H1 (cell line): ENCODE measurements around the gene LRRC45. TPM values are rescaled to one million over a fixed set of nuclear protein-coding genes. Genes with fewer than 3 reads are reported as not detected.

Experiments
- ASH2L ChIP-seq: fragments of 200-600, 300-600 bp; sonication (generic); IDR thresholded peaks from one replicate; pipeline ENCODE4 v1.7.1; 2017; ENCODE audit warnings: low read length
- BCL11A ChIP-seq, 2 experiments: IDR thresholded peaks; one replicate each; pipeline ENCODE4 v1.6.1; 2011; ENCODE audit warnings: low read depth in 2 of 2, low read length in 2 of 2, mild to moderate bottlenecking in 2 of 2
- CBX5 ChIP-seq: fragments of 300-800, 300-1000 bp; sonication (generic); IDR thresholded peaks from 2 replicates; pipeline ENCODE4 v1.7.1; 2016; ENCODE audit warnings: antibody characterized with exemption, low read length, low read depth
- CHD2 ChIP-seq: IDR thresholded peaks from 2 replicates; pipeline ENCODE4 v1.6.1; 2012; ENCODE audit warnings: low read length, improper control_type of control experiment
- CTBP2 ChIP-seq: IDR thresholded peaks from 2 replicates; pipeline ENCODE4 v1.7.0; 2011; ENCODE audit warnings: borderline replicate concordance, mild to moderate bottlenecking, moderate library complexity, mixed read lengths, low read length; ENCODE audit not compliant: insufficient read depth, insufficient read length
- E2F6 ChIP-seq: IDR thresholded peaks from 2 replicates; pipeline ENCODE4 v1.6.1; 2012; ENCODE audit warnings: inconsistent platforms
- HDAC6 ChIP-seq: IDR thresholded peaks from one replicate; pipeline ENCODE4 v1.7.1; 2012; ENCODE audit warnings: low read depth, mild to moderate bottlenecking, inconsistent platforms, low read length, moderate library complexity
- KDM4A ChIP-seq: IDR thresholded peaks from one replicate; pipeline ENCODE4 v1.7.1; 2012; ENCODE audit warnings: low read depth, mild to moderate bottlenecking, moderate library complexity, low read length, inconsistent platforms; ENCODE audit not compliant: severe bottlenecking
- MAX ChIP-seq: IDR thresholded peaks from 2 replicates; pipeline ENCODE4 v1.6.1; 2012; ENCODE audit warnings: inconsistent platforms
- POU5F1 ChIP-seq: IDR thresholded peaks from 2 replicates; pipeline ENCODE4 v1.6.1; 2011; ENCODE audit warnings: low read depth, mild to moderate bottlenecking, low read length, moderate library complexity
- SAP30 ChIP-seq: fragments of 300-600 bp; sonication (generic); IDR thresholded peaks from 2 replicates; pipeline ENCODE4 v1.7.1; 2012; ENCODE audit warnings: low read length, moderate library complexity, mild to moderate bottlenecking, inconsistent platforms; ENCODE audit not compliant: insufficient read depth, insufficient replicate concordance
- SIN3A ChIP-seq, 2 experiments: IDR thresholded peaks in 1 of 2; conservative IDR thresholded peaks in 1 of 2; 2 replicates each; pipeline ENCODE4 v1.6.1; 2011 to 2012; ENCODE audit warnings: low read length in 2 of 2, improper control_type of control experiment in 1 of 2, low read depth in 1 of 2, mild to moderate bottlenecking in 1 of 2
- SIX5 ChIP-seq: IDR thresholded peaks from 2 replicates; pipeline ENCODE4 v1.6.1; 2011; ENCODE audit warnings: mild to moderate bottlenecking, low read depth, low read length
- SP1 ChIP-seq: IDR thresholded peaks from 2 replicates; pipeline ENCODE4 v1.6.1; 2011; ENCODE audit warnings: low read depth, low read length
- SRF ChIP-seq: IDR thresholded peaks from 2 replicates; pipeline ENCODE4 v1.6.1; 2011; ENCODE audit warnings: mild to moderate bottlenecking, low read depth, low read length, moderate library complexity
- SUZ12 ChIP-seq: fragments of 200-600 bp; sonication (generic); IDR thresholded peaks from 2 replicates; pipeline ENCODE4 v1.6.1; 2012; ENCODE audit warnings: mild to moderate bottlenecking, inconsistent platforms, low read length, moderate library complexity, mixed read lengths
- TAF1 ChIP-seq: IDR thresholded peaks from 2 replicates; pipeline ENCODE4 v1.6.1; 2011; ENCODE audit warnings: mild to moderate bottlenecking, low read depth, low read length
- TAF7 ChIP-seq: optimal IDR thresholded peaks from 2 replicates; pipeline ENCODE3; 2011; ENCODE audit warnings: low read depth, mild to moderate bottlenecking, inconsistent platforms, low read length, moderate library complexity, borderline replicate concordance
- TBP ChIP-seq: IDR thresholded peaks from 2 replicates; pipeline ENCODE4 v1.6.1; 2011; ENCODE audit warnings: low read depth, low read length, improper control_type of control experiment
- TCF12 ChIP-seq: IDR thresholded peaks from 2 replicates; pipeline ENCODE4 v1.6.1; 2011; ENCODE audit warnings: low read depth, mild to moderate bottlenecking, low read length
- TEAD4 ChIP-seq: IDR thresholded peaks from 2 replicates; pipeline ENCODE4 v1.6.1; 2012; ENCODE audit warnings: low read depth, low read length, inconsistent platforms, mixed read lengths
- USF2 ChIP-seq: IDR thresholded peaks from 2 replicates; pipeline ENCODE4 v1.6.1; 2011; ENCODE audit warnings: low read length, improper control_type of control experiment
- polyA plus RNA-seq, 7 experiments: library from polyadenylated mRNA; depleted of rRNA in 3 of 7; stranded (reverse) in 5 of 7; unstranded in 2 of 7; fragments of >200 nt in 5 of 7; fragments of 200-250 nt in 2 of 7; gene quantifications; 1 replicate in 5 of 7; 2 replicates in 1 of 7; 4 replicates in 1 of 7; pipeline versions ENCODE4 v1.2.1 to v1.2.3, GENCODE V29; 2011 to 2013; ENCODE audit warnings: missing spikeins in 2 of 7, mixed read lengths in 2 of 7
- total RNA-seq: library from RNA; stranded (reverse); fragmentation: NEBNext Ultra II Directional; extraction: Animal tissue kit (Norgen Biotek cat#: 25700); gene quantifications from 2 replicates; pipeline ENCODE4 v1.2.1, GENCODE V29; 2021

Gene LRRC45
- total and polyA plus RNA-seq, 2 of the 8 experiments (the other 6 are each of a cell fraction or from before 2014, with no cell fraction given) = 11.5 to 29.0 TPM

GRCh38 chr17:82051776-82052637 lies 28.9 kb downstream of the LRRC45 start, which contains the start of the genes GPS1 and RFNG (continued):
- TF ChIP-seq KDM4A = peak; percentile 38
- TF ChIP-seq SIN3A (conservative IDR thresholded peaks at IDR 0.05 in 1 of 2, IDR thresholded peaks at IDR 0.05 in 1 of 2; ENCODE audit: low read depth in 1 of 2, low read length in 2 of 2) = peak in 1 of 2 experiments; percentile 62; a peak in 2 of 4 replicates
- no peak for TF ChIP-seq TAF7
- TF ChIP-seq SIX5 = no peak
- TF ChIP-seq CTBP2 = no peak
- no peak for TF ChIP-seq USF2
- no peak for TF ChIP-seq CHD2
- no peak for TF ChIP-seq SUZ12
- no peak for TF ChIP-seq SRF
- no peak for TF ChIP-seq BCL11A (IDR thresholded peaks at IDR 0.05; ENCODE audit: low read depth in 2 of 2, low read length in 2 of 2)
- TF ChIP-seq TEAD4 = no peak
- no peak for TF ChIP-seq CBX5
- no peak for TF ChIP-seq HDAC6
- no peak for TF ChIP-seq SAP30
- no peak for TF ChIP-seq TBP
- TF ChIP-seq MAX = peak; percentile 7; the same call in 1 of the 2 replicates
- no peak for TF ChIP-seq E2F6
- TF ChIP-seq POU5F1 = no peak
- no peak for TF ChIP-seq SP1
- TF ChIP-seq TCF12 = no peak
- TF ChIP-seq TAF1 = 0 out of 2 replicates have a peak, but pooled peaks have one; percentile 15
- TF ChIP-seq ASH2L = no peak
